Adrenal gland (tissue), 5 donors: ENCODE data around the gene VPS8.

ENCODE experiments used
- CTCF ChIP-seq, 6 experiments: fragments of 450-650 bp in 4 of 6; fragments of 200-600 bp in 2 of 6; sonication (generic) in 1 of 6; IDR thresholded peaks; 1 replicate in 5 of 6; 2 replicates in 1 of 6; pipeline versions ENCODE4 v1.5.1 to v1.8.0; 2016 to 2021; ENCODE audit warnings: antibody characterized with exemption in 6 of 6, mild to moderate bottlenecking in 2 of 6, moderate library complexity in 1 of 6
- POLR2A ChIP-seq, 2 donors: fragments of 450-650 bp; IDR thresholded peaks; one replicate each; pipeline ENCODE4 v1.6.1; 2017; ENCODE audit warnings: antibody characterized with exemption in 2 of 2, mild to moderate bottlenecking in 2 of 2, moderate library complexity in 1 of 2
- donor health status: DM: no; HTN: no; CAD: no.

- TF ChIP-seq CTCF (IDR thresholded peaks at IDR 0.05) (no peak), POLR2A (IDR thresholded peaks at IDR 0.05) (no peak)
Measured at GRCh38 chr3:184864000-184864399, 52.0 kb downstream of the VPS8 start.
